Fibroblast of the conjunctiva (primary cell): Measurements from ENCODE around the gene HIPK3.
A peak's percentile ranks its signal among the peaks of the same experiment; 100 is the strongest.
"Not testable (repeated sequence)": the region's sequence is repeated elsewhere in the genome, so short reads cannot be mapped to it uniquely, and the experiment has no call there.

Experiments used
- DNase-seq: peaks from one replicate; pipeline ENCODE4 v3.0.0-alpha.2; 2010; ENCODE audit warnings: low read depth

HIPK3 gene

GRCh38 chr11:33362051-33362910, 105.1 kb downstream of the HIPK3 start:
- DNase-seq = peak; percentile 16

- DNase-seq = no peak
Observed at GRCh38 chr11:33366918-33367317, 109.7 kb downstream of the HIPK3 start.

- not testable (repeated sequence) for DNase-seq
Observed at GRCh38 chr11:33368475-33368874, 111.3 kb downstream of the HIPK3 start.

GRCh38 chr11:33368931-33369330, 111.8 kb downstream of the HIPK3 start:
- no peak for DNase-seq

- DNase-seq = no peak
Observed at GRCh38 chr11:33373636-33374035, 116.5 kb downstream of the HIPK3 start.

GRCh38 chr11:33375236-33375635, 118.1 kb downstream of the HIPK3 start:
- DNase-seq = no peak

- no peak for DNase-seq
Observed at GRCh38 chr11:33375688-33376311, 118.6 kb downstream of the HIPK3 start, which contains the start of gene KIAA1549L. Gene KIAA1549L (plus strand): TSS chr11:33376108.

GRCh38 chr11:33376331-33377310, 119.4 kb downstream of the HIPK3 start:
- DNase-seq = no peak

- DNase-seq = no peak
Observed at GRCh38 chr11:33377412-33378370, 120.5 kb downstream of the HIPK3 start.

GRCh38 chr11:33379947-33380346, 122.8 kb downstream of the HIPK3 start:
- no peak for DNase-seq

GRCh38 chr11:33383075-33383919, 126.1 kb downstream of the HIPK3 start:
- DNase-seq = no peak

- DNase-seq = no peak
Observed at GRCh38 chr11:33383920-33384209, 126.7 kb downstream of the HIPK3 start.

GRCh38 chr11:33384220-33384619, 127.0 kb downstream of the HIPK3 start:
- no peak for DNase-seq

GRCh38 chr11:33387581-33387980, 130.4 kb downstream of the HIPK3 start:
- no peak for DNase-seq

GRCh38 chr11:33387996-33388395, 130.8 kb downstream of the HIPK3 start:
- no peak for DNase-seq

GRCh38 chr11:33388793-33389525, 131.8 kb downstream of the HIPK3 start:
- DNase-seq = no peak

GRCh38 chr11:33389635-33390034, 132.5 kb downstream of the HIPK3 start:
- no peak for DNase-seq

GRCh38 chr11:33390944-33391892, 134.0 kb downstream of the HIPK3 start:
- DNase-seq = no peak

- DNase-seq = no peak
Observed at GRCh38 chr11:33391893-33392251, 134.7 kb downstream of the HIPK3 start.
